HG02870 (cell line): ENCODE results near the gene ARL6IP4.

ENCODE experiments used
- ATAC-seq: cut with Tn5 transposase; IDR thresholded peaks from one replicate; pipeline ENCODE4 v1.9.1; 2021; ENCODE audit warnings: mild to moderate bottlenecking, moderate library complexity; ENCODE audit not compliant: unreplicated experiment

Gene ARL6IP4

DNA sequence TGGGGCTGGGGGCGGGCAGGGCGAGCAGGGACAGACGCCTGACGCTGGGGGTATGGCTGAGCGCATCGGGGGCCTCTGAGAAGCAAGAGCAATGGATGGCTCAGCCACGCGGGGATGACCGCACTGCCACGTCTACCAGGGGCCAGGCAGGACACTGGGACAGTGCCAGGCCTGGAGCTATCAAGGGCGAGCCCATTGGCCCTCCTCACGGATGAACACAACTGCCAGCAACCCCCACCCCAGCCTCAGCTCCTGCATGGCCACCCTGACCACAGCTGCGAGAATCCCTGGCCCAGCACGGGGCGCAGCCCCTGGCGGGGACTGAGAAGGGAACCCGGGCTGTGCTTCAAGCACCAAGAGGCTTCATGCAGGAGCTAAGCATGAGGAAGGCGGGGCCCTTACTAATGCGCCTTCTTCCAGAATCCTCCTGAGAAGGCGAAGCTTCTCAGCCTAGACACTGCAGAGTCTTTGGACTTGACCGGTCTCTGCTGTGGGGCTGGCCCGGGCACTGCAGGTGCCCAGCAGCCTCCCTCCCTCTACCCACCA, 9.5 kb downstream of the ARL6IP4 start:
- ATAC-seq = no peak

DNA sequence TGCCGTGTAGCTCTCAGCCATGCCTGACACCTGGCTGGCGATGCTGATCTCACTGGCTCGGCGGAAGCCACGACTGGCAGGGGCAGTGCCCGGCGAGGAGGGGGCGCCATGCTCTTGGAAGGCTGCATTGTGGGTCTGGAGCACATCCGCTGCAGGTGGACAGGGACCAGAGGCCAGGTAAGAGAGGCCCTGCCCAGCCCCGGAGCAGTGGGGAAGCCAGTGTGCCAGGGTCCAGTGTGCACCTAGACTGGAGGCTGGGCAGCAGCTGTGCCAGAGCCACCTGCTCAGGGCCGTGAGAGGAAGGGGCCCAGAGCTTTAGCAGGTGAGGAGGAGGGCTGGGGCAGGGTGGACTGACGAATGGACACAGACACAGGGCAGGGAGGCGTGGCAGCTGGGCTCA, 10.1 kb downstream of the ARL6IP4 start:
- ATAC-seq = no peak

DNA sequence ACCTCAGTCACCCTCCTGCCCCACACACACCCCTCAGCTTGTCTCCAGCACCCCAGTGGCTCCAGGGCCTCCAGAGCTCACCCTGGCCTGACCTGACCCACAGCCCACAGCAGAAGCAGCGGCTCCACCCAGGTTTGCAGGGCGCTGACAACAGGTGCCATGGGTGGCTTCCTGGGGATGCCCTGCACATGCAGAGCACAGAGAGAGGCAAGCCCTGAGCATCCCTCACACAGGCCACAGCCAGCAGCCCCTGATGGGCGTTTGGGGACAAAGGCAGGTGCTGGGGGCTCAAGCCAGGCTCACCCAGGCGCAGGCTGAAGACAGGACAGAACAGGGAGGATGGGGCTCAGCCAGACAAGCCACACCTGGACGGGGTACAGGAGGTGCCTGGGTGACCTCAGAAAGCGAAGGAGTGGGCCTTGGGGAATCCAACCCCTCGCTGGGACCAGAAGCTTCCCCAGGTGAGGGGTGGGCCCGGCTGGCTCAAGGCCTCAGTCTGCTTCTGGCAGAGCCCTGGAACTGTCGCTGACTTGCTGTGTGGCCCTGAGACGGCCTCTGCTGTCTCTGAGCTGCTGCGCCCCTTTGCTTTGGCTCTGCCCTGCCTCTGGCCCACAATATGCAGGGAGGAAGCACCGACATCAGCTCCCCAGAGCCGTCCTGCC, 10.6 kb downstream of the ARL6IP4 start:
- no peak for ATAC-seq

DNA sequence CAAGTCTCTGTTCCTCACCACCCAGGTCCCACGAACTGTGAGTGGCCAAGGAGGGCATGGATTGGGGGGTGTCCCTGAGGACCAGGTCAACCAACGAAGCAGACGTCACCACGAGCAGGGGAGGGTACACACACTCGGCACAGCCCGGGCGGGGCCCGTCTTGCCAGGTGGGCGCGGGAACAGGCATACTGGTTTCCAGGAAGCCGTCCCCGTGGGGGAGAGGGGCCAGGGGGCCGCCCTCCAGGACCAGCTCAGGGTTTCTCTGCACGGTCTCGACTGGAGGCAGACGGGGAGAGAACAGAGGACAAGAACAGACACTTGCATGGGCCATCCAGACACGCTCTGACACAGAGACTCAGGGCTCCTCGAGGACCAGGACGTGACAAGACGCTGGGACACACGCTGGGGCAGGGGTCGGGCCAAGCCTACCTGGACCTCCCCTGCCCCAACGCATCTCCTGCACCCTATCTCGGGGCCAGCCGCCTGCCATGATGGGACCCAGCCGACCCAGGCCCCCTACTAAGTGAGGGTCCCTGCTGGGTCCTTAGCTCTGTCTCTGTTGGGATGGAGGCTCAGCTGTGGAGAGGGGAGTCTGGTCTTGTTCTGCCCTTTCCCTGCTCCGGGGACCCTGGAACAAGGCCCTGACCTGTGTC, 11.3 kb downstream of the ARL6IP4 start:
- no peak for ATAC-seq

DNA sequence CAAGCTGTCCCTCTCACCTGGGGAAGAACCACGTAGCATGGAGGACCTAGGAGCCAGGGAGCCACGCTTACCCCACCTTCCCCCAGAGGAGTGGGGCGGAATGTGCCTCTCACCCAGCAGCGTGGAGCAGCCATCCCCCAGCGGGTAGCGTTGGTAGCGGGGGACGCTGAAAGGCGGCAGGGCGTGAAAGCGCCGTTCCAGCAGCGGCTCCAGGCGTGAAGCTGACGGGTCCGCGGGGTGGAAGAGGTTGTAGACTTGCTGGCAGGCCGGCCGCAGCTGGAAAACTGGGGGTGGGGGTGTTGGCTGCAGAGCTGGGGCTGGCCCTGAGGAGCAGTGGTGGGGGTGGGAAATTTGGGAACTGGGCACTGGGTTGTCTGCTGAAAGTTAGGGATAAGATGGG, 11.9 kb downstream of the ARL6IP4 start:
- no peak for ATAC-seq

DNA sequence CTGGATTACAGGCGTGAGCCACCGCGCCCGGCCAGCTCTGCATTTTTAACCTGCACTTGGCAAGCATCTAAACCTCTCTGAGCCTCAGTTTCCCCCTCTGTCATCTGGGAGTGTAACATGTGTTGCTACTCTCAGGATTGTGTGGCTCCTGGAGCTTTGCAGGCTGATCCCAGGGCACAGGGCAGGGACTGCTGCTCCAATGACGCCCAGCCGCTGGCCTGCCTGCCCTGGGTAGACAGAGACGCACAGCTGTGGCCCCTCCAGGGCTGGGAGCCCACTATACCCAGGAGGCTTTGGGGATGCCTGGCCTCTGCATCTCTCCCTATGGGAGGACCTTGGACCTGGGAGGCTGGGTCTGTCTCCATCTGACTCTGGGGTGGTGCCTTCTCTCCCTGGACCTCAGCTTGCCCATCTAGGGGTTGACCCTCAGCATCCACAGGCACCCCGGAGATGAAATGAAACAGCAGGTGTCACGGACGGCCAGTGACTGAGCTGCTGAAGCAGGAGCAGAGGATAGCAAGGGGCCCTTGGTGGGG, 13.7 kb downstream of the ARL6IP4 start:
- ATAC-seq = no peak

DNA sequence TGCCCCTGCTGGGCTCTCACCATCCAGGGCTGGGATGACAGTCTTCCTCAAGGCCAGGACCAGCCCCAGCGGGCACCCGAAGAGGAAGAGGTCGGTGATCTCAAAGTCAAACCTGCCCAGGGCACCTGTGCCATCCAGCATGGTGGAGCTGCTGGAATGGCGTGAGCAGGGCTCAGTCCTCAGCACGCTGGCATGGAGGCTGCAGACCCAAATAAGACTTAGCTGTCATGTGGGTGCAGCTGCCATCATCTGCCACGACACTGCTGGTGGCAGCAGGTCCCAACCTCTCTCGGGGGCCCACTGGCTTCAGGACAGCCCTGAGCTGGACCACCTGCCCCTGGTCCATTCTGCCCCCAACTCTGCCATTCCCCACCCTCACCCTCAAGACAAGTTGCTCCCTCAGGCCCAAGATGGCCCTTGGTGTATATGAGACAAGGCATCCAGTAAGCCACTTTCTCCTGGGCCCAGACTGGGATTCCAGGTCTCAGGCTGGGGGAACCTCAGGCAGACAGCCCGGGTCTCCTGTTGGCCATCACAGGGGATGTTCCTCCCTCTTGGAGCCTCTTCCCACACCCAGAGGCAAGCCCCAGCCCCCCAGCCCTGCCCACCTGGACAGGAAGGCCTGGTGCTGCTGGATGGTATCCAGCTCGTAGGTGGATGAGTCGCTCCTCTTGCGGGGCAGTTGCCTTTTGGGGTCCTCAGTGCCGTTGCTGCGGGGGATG, 14.5 kb downstream of the ARL6IP4 start:
- no peak for ATAC-seq

DNA sequence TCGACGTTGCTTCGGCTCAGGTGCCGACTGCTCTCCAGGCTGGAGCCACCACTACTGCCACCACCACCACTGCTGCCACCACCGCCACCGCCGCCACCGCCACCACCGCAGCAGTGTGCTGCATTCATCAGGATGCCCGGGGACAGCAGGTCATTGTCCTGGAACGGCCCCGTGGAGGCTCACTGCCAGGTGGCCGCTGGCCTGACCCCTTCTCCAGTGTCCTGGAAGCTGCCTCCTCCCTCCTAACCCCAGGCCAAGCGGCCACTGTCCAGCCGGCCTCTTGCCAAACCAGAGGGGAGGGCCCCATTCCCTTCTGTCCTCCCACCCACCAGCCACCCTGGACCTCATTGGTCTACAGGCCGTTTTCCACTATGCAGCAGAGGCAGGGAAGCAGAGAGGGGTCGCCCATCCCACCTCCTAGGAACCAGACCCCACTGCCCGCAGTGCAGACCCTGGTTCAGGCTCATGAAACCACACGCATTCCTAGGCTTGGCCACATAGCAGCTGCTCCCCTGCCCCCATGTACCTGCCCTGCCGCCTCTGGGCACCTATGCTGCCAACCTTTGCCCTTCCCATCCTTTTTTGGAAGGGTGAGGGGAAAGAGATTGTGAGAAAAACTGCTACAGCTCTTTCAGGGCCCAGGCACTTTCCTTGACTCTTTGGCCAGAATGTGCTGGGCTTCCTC, 15.2 kb downstream of the ARL6IP4 start:
- ATAC-seq = no peak

DNA sequence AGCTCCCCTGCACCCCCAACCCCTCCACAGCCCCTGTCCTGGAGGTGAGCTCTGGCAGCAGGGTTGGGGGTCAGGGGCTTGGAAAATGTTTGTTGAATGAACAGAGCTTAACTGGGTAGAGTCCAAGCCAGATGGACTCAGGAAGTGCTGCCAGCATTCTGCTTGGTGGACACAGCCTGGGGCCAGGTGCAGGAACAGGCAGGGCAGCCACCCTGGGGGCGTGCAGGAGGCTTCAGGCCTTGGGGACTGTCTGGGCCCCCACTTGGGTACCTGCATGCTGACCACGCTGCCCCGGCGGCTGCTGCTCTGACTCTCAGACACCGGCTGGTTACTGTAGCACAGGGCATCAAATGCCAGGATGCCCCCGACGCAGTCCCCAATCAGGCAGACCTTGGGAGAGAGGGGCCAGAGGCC, 15.7 kb downstream of the ARL6IP4 start:
- ATAC-seq = no peak

DNA sequence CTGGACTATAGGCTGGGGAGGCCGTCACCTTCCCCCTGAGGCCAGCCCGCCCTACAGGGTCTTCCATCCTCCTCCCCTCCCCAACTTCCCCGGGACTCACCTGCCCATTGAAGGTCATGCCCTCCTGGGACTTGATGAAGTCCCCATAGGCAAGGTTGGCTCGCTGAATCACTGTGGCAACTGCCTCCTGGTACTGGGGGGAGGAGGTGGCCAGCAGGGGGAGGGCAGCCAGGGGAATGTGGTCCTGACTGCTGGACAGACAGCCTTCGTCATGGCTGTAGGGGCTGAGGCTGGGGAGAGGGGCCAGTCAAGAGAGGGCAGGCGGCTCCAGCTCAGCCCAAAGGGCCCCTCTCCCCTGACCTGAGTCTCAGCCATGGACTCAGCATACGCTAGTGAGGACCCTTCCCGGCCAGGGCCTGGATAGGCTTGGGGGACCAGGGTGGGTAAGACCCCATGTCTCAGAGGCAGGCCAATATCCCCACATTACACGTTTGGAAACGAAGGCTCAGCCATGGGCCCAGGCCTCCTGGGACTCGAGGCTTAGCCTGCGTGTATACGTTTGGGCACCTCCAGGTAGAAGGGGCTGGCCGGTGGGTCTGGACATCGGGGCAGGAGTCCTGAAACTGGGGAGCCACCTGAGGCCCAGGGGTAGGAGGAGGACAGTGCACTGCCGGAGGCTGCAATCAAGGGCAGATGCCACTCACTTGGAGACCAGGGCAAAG, 16.3 kb downstream of the ARL6IP4 start:
- no peak for ATAC-seq

DNA sequence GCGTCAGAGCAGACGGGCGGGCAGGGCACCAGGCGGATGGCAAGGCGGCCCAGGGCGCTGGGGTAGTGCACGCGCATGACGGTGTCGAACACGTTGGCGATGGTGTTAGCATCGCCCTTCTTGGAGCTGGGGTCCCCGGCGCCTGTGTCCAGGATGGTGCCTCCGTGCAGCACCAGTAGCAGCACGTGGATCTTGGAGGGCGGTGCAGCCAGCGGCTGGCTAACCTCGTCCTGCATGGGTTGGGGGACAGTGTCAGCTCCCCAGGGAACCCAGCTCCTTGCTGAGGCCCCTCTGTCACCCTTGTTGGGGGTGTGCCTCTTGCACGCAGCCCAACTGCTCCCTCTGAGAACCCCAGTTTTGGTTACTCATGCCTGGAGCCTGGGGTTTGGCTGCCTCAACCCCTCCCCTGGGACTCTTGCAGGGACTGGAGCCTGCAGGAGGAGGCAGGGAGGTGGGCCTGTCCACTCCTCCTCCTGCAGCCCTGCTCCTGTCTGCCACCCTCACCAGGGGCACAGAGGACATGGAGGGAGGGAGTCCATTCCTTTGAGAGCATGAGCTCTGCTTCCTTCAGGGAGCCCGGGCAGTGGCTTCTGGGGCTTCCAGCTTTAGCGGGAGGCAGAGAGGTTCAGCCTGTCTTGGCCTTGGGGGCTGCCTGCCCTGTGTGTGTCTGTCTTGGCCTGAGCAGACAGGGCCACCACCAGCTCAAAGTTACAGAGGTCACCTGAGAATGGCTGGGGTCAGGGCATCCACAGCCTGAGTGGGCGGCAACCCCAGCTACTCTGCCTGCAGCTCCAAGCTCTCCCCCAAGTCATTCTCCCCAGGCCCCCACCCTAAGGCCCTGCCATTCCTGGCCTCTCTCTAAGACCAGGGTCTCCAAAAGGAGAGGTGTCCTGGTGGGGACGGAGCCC, 17.1 kb downstream of the ARL6IP4 start:
- ATAC-seq = no peak

DNA sequence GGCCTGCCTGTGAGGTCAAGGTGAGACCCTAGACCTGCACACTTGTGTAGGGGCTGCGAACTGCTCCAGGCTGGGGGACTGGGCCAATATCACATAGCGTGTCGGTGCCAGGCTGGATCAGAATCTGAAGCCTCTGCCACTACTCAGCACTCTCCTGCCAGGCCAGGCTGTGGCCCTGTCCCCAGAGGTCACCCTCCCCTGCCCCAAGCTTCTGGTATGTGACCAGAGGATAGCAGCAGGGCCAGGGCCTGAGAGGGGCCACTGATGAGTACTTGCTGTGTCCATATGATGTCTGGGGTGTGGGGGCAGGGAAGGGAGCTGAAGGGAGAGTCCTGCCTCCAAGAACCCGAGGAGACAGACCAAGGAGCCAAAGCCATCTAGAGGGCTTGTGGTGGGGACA, 17.8 kb downstream of the ARL6IP4 start:
- no peak for ATAC-seq

DNA sequence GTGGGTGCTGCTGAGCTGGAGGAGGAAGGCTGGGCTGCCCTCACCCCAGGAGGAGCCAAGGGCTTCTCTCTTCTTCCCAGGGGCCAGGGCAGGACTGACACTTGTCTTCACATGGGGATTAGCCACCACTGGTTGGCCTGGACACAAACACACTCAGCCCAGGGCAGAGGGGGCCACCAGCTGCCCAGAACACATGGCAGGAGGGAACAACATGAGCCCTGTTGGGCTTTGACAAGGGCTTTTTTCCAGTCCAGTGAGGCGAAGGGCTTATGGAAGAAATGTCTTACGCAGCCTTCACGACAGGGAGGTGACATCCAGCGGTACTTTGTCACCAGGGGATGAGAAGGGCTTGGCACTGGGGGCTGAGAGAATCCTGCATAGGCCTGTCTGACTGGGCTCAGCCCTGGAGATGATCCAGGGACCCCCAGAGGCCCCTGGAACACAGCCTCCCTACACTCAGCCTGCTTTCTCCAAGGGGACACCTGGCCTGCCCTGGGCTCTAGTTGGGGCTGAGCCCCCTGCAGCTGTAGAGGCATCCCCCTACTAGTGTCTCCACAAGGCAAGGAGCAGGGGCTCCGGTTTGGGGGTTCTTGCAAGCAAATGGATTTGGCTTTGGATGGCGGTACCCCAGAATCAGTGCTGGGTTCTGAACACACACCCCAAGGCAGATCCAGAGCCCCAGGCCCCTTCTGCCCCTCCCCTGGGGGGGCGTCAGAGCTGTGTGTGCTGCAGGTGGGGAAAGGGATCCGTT, 18.9 kb downstream of the ARL6IP4 start:
- no peak for ATAC-seq

DNA sequence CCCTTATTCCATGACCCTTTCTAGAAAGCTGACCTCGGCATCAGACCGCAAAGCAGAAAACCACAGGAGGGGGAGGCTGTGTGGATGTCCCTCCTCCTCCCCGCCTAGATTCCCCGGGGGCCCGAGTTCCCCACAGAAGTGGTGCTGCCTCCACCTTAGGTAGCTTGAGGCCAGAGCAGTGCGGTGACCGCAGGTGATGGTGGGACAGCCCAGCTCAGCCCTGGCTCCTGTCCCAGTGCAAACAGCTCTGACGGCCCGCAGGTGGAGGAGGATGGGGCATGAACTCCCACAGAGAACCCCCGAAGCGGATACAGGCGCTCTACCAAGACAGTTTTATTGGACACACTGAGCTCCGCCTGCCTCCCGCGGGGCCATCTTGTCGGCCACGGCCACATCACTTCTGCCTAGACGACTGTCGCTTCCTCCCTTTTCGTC, 19.5 kb downstream of the ARL6IP4 start:
- ATAC-seq = no peak

DNA sequence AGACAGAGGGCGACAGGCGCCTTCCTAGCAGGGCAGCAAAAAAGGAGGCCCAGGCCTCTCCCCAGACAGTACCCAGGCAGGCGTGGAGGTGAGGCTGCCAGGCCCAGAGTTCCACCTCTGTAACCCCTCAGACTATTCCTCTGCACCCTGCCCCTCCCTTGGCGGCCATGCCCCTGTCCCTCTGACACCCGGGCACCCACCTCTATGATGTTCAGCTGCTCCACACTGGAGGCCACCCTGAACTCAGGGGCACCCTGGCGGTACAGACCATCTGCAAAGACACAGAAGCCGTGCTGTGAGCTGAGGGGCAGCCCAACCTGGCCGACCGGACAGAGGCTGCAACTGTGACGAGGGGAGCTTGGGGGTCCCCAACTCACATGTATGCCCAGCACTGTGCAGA, 20.1 kb downstream of the ARL6IP4 start:
- no peak for ATAC-seq

DNA sequence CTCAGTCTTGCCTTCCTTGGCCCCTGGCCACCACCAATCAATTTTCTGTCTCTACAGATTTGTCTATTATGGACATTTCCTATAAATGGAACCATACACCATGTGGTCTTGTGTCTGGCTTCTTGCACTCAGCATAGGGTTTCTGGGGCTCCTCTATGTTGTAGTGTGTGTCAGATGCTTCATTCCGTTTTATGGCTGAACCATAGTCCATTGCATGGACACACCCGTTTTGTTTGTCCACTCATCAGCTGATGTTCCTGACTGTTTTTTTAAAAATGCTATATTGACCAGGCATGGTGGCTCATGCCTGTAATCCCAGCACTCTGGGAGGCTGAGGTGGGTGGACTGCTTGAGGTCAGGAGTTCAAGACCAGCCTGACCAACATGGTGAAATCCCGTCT, 21.0 kb downstream of the ARL6IP4 start:
- no peak for ATAC-seq

DNA sequence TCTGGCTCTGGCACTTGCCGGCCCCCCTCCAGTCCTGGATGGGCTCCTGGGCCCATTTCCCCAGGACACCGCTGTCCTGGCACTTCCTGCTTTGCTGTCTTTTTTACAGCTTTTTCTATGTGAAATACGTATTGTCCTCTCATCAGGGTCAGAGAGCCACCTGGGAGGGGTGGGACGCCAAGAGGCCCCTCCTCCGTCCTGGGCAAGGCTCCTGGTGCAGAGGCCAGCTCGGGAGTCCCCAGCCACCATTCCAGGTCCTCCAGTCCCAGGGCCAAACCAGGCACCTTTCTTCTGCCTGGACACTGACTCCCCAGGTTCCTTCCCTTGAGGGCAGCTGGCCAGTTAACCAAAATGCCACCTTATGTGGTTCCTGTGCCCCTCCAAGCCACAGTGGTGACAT, 22.8 kb downstream of the ARL6IP4 start:
- ATAC-seq = no peak

DNA sequence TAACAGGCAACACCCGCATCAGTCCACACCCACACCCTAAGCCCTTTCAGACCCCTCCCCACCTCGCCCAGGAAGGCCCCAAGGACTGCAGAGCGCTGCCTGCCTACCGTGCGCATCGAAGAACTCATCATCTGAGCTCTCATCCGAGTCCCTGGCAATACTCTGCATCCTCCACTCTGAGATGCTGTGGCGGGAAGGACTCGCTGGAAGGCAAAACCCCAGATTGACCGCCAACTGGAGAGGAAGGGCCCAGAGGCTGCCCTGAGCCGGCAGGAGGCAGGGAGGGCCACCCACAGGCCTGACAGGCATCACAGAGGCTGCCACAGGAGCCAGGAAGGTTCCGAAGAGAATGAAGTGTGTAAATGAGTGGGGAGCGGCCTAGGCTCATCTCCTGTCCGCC, 23.8 kb downstream of the ARL6IP4 start:
- no peak for ATAC-seq
